Posterior vena cava (tissue), 2 donors: ENCODE measurements around the gene GALR1. TPM values are rescaled to one million over a fixed set of nuclear protein-coding genes. Genes with fewer than 3 reads are reported as not detected.
"Not testable (repeated sequence)": the region's sequence is repeated elsewhere in the genome, so short reads cannot be mapped to it uniquely, and the experiment has no call there.

Experiments used
- DNase-seq: peaks from one replicate; pipeline ENCODE4 v3.0.0-alpha.2; 2020; ENCODE audit warnings: low spot score
- intact Hi-C, 2 donors: fragments of 100-400 bp; cut with DNase I; formaldehyde crosslinking; loops; one replicate each; pipeline versions ENCODE4 v1.14.1 to v1.14.2; 2022 to 2023
- total RNA-seq, 2 donors: library from RNA; stranded (reverse); fragmentation: NEBNext Ultra II Directional; extraction: Animal tissue kit (Norgen Biotek cat#: 25700); gene quantifications; one replicate each; pipeline ENCODE4 v1.2.1, GENCODE V29; 2021
- donor health status: DM: yes; HTN: yes; CAD: no.
- donor health status: DM: yes; HTN: yes; CAD: no.

GALR1 gene
- total RNA-seq, 2 donors from 2014 or later, result under 0.01 to 0.05 TPM

DNA sequence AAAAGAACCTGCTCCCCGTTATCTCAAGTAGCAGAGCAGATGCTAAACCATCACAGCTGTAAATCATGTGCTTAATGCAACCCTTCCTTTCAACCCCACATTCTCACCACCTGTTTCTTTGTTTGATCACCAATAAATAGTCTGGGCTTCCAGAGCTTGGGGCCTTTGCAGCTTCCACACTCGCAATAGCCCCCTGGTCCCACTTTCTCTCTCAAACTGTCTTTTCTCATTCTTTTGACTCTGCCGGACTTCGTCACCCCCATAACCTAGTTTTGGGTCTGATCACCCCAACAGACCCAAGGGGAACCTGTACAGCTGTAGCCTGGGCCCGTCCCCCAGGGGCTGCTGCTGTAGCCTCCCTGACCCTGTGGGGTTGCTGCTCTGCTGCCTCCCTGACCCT lies 10.4 kb upstream of the GALR1 start:
- DNase-seq, intact Hi-C loops: not testable (repeated sequence)

DNA sequence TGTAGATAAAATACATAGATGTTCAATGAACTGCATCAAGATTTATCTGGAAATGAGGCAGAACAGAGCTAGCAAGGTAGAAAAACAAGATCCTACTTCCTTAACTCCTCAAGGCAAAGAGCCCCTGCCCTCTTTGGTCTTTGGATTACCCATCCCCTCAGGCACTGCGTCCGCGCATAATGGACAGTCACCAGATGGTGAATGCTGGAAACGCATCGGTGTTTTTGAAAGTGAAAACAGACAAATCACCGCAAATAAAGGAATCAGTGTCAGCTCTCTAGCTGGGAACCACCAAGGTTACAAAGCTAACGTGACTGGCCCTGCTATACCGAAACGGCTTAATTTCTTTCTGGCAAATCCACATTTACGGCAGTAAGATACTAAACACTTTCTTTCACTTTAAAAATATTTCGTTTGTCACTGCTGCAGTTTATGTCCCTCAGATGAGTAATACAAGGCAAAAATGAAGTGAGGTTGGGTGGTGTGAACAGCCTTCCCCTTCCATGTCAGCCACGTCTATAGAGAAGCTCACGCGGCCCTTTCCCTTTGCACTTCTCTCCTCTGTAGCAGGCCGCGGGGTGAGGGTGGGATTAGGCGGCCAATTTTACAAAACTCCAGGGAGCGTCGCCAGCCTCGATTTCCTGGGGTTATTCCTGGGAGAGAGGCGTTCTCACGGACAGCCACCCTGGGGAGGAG lies 627 bp upstream of the GALR1 start:
- intact Hi-C loops, result no loop called here
- DNase-seq, result no peak

DNA sequence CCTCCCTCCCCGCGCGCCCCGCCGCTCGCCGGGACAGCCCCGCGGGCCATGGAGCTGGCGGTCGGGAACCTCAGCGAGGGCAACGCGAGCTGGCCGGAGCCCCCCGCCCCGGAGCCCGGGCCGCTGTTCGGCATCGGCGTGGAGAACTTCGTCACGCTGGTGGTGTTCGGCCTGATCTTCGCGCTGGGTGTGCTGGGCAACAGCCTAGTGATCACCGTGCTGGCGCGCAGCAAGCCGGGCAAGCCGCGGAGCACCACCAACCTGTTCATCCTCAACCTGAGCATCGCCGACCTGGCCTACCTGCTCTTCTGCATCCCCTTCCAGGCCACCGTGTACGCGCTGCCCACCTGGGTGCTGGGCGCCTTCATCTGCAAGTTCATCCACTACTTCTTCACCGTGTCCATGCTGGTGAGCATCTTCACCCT lies 865 bp downstream of the GALR1 start:
- intact Hi-C loops, result no loop called here
- DNase-seq, result no peak

DNA sequence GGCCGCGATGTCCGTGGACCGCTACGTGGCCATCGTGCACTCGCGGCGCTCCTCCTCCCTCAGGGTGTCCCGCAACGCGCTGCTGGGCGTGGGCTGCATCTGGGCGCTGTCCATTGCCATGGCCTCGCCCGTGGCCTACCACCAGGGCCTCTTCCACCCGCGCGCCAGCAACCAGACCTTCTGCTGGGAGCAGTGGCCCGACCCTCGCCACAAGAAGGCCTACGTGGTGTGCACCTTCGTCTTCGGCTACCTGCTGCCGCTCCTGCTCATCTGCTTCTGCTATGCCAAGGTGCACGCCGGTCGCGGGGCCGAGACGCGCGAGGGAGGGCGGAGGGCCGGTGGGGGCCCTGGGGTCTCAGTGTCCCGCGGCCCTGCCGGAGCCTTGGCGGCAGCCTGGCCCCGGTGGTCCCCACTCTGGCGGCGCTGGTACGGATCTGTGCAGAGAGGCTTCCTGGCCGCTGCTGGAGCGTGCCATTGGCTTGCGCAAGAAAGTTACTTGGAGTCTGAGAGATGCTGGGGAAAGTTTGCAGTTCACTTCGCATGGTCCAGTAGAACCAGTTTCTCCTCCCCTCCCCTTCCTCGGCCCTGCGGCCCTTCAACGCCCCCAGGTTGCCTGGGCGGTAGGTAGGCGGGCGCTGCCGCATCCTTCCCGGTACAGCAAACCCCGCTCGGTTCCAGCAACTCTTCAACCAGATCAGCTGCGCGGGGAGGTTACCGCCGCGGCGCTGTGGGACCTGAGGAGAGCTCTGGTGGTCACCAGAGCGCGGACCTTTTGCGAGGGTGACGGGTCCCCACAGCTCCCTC lies 1.5 kb downstream of the GALR1 start:
- intact Hi-C loops, result no loop called here
- DNase-seq, result no peak

DNA sequence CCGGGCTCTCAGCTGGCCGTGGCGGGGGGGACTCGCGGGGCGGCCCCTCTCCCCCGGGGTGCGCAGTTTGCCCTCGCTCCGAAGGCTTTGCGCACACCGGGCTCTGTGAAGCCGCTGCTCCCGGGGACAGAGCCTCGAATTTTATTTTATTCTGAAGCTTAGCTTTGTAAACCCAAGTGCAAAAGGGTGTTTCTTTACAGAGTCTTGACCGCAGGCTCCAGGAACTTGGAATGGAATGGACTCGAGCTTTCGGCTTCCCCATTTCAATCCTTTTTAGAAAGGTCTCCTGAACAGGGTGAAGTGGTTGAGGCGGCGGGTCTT lies 2.0 kb downstream of the GALR1 start:
- intact Hi-C loops, result no loop called here

DNA sequence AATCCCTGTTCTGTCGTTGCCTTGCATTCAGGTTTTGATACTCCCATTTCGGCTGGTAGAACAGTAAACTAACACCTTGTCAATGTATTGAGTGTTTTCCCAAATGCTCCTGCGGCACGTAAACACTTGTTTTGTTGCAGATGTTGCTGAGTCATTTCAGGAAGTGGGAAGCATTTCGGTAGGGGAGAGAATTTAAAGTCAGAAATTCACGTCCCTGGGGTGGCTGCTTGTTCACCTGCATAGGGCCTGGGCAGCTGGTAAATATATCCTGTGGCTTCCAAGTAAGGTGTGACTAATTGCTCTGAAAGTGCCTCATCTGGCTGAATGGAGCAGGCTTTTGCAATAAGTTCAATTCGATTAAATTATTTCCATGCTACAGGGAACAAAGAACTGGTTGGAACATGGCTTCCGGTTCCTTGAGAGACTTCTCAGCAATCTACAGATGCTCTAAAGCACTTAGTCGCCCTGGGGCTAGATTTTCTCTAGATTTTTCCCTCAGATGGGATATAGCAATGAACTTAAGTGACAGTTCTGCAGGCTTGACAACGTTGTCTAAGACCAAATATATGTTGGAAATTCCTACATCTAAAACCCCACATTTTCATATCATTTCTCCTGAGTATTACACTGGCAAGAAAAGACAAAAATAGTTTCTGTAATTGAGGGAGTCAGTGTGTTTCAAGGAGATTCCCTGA lies 5.2 kb downstream of the GALR1 start:
- no peak for DNase-seq
- intact Hi-C loops, result no loop called here

More for the DNA sequence above, 2.0 kb downstream of the GALR1 start:
- no peak for DNase-seq

DNA sequence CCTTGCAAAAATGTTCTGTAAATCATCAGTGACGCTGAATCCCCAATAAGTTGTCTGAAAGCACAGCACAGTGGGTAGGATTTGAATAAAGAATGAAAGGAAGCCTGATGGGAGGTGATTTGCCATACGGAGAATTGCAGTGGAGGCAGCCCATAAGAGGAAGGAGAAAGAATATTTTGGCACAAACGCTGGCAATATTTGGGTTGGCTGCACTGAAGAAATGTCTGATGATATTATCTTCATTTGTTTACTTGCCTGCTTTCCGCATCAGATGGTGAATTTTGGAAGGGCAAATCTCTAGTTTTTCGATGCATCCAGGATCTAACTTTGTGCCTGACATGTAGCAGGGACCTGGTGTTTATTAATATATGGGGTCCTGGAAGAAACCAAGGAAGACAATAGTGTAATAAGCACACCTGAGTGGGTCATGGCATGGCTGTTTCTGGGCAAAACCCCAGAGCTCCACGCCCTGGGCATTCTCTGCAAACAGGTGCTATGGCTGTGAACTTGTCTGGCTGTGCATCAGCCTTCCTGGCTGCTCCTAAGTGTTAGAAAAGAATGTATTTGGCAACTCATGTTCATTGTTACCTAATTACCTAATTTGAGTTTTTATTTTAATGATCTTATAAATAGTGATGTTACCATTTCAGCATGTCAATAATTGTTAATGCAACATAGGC lies 5.9 kb downstream of the GALR1 start:
- no peak for DNase-seq
- intact Hi-C loops, result no loop called here

DNA sequence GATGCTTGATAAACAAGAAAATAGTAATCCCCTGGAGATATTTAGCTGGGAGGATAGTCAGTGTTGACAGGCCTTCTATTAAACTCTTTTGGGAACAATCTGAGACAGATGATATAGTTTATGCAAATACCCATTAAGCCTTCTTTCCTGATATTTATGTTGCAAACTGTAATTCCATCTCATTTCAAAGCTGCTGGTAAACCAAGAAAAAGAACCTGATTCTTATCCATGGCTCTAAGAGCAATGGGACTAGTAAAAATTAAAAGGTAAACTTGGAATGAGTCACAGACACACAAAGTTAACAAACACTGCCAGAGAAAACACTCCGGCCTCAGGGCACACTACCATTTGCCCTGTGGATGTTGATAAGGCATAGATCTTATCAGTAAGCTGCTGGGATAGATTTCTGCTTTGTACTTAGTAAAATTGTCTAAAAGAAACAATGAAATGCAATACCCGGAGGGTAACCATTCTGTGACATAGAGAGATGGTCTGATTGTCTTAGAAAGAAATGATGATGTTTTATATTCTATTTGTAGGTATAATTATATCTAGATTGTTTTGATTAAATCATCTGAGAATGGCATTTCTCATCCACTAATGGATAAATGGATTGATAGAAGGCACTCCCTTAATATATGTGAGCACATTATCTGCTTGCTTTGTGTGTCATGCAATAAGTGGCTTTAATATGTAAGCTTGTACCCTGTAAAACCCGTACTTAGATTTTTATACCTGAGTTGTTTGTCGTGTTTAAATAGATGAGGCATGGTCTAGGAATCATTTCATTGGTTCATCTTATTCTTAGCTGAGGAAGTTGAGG lies 13.2 kb downstream of the GALR1 start:
- intact Hi-C loops, result no loop called here
- no peak for DNase-seq

DNA sequence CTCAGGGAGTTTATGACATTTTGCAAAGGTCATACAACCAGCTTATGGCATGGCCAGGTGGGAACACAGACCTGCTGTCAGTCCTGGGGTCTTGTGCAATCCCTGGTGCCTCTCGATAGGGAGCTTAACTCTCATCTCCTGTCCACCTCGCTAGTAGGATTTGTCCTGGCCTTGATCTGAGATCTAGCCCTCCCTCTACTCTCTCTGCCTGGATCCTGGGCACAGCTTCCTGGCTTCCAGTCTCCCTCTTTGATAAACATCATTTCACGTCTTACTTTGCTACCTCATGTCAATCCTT lies 13.8 kb downstream of the GALR1 start:
- DNase-seq, result no peak
- intact Hi-C loops, result no loop called here

DNA sequence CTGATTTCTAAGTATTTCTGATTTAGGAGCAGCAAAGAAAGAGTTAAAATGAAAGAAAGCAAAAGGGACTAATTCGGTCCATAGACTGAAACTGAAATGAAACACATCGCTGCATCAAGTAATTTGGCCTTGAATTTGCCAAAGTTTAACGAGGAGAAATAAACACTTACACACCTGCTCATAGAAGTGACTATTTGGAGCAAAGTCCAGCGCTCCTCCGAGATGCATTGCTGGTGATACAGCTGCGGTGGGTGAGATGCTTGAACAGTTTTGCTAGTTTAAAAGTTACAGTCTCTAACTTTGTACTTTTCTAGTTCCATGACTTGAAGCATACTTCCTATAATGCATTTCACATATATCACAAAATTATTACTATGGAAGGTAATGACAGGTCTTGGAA lies 18.3 kb downstream of the GALR1 start:
- intact Hi-C loops, result no loop called here
- no peak for DNase-seq

DNA sequence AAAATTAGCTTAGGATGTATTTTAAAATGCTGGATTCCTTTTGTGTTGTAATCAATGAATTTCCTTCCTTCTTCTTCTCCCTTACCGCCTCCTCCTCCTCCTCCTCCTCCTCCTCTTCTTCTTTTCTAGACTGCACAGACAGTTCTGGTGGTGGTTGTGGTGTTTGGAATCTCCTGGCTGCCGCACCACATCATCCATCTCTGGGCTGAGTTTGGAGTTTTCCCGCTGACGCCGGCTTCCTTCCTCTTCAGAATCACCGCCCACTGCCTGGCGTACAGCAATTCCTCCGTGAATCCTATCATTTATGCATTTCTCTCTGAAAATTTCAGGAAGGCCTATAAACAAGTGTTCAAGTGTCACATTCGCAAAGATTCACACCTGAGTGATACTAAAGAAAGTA lies 18.8 kb downstream of the GALR1 start:
- intact Hi-C loops, result no loop called here
- DNase-seq, result no peak

DNA sequence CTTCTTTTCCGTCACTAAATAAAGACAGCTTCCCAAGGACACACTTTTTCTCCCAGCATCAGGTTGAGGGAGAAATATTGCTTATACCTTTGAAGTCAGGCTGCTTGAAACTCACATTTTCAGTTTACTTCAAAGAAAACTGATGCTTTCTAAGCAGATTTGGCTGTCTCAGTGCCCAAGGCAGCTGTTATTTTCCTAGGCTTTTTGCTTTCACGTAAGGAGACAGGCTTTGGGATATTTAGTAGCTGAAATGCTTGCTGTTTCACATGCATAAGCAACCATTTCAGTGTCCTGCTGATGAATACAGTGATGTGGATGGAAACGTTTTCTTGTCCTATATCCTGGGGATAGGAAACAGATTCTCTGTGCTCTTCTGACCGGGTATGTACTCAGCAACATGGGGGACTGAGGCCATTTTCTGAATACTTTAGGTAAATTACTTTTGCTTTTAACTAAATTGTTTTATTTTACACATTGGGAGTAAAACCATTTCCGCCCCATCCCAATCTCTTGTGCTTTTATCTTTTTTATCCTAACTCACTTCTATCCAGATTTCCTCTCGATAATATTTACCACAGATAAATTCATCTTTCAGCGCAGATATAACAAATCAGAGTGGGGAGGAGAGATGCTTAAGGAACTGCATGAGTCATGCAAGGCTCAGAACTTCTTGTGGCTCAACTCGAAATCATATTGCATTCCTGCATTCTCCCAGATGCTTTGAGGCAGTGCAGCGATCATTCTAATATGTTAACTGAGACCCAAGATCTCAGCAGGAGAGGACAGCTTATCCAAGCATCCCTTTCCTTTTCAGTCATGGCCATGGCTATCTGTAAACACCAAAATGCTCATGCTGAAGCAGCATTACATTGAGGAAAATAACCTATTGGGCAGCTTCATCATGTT lies 22.2 kb downstream of the GALR1 start:
- intact Hi-C loops, result no loop called here
- no peak for DNase-seq

DNA sequence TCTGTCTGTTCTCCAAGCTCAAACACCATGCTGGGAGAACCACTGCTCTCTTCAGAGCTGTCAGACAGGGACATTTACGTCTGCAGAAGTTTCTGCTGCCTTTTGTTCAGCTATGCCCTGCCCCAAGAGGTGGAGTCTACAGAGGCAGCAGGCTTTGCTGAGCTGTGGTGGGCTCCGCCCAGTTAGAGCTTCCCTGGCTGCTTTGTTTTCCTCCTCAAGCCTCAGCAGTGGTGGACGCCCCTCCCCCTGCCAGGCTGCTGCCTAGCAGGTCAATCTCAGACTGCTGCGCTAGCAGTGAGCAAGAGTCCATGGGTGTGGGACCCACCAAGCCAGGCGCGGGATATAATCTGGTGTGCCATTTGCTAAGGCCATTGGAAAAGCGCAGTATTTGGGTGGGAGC lies 41.2 kb downstream of the GALR1 start:
- DNase-seq, intact Hi-C loops: not testable (repeated sequence)

DNA sequence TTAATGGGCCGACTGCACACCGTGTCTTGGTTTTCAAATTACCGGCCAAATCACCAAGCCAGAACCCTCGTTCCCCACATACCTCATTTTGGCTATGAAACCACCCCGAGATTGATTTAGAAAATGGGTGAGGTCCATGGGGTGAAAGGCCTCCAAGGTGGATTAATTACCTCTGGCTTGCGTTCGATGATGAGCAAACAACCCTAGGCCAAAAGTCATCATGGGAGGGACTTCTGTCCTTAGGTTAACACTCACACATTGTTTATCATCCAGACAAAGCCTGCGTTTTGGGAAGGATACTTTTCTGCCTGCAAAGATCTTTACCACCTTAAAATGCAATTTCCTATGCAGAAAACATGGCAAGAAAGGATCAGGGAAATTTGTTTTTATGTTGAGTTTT lies 48.5 kb downstream of the GALR1 start:
- no peak for DNase-seq
- intact Hi-C loops, result no loop called here

DNA sequence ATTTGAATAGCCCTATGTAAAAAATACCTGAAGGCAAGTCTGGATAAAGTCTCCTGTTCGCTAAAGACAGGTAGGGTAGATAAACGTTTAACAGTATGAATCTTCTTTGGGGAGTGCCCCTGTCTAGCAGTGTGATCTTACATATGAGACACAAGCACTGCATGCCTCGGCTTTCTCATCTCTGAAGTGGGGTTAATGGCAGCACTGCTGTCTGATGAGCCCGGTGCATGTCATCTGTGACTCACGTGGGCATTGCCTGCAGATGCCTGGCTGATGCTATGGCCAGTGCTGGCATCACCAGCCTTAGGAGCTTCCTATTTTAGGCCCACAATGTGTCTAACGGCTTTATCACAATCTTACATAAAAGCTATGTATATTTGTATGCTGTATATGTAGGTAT lies 50.1 kb downstream of the GALR1 start:
- intact Hi-C loops, result no loop called here
- DNase-seq, result no peak

DNA sequence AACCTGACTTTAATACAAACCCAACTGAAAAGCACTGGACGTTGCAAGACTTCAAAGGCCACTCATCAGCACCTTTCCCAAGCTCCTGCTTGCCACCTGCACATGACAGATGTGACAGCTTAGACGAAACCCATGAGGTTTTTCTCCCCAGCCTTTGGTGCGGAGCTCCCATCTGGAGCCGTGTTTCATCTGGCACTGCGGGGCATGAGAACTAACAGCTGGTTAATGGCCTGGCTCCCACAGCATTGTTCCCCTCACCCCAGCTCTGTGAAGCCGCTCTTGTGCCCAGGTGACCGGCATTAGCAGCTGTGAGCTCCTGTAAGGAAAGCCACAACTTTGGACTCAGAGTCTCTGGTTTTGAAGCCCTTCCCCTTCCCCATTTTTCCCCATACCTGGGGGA lies 50.9 kb downstream of the GALR1 start:
- no peak for DNase-seq
- intact Hi-C loops, result no loop called here

DNA sequence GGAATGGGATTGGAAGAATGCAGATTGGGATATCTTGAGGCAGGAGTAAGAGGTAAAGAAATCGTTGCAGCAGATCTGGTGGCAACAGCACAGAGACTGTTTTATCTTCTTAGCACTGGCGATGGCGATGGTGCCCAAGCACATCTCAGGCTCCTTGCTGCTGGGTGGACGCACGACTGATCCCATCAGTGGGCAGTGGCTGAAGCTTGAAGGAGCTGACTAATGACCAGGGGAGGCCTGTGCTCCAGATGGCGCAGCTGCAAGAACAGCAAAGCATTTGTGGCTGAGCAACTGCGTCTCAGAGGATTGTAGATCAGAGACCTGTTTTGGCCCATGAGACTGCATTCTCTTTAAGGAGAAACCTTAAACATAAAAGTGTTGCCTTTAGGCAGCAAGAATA lies 54.6 kb downstream of the GALR1 start:
- intact Hi-C loops, result no loop called here
- no peak for DNase-seq

DNA sequence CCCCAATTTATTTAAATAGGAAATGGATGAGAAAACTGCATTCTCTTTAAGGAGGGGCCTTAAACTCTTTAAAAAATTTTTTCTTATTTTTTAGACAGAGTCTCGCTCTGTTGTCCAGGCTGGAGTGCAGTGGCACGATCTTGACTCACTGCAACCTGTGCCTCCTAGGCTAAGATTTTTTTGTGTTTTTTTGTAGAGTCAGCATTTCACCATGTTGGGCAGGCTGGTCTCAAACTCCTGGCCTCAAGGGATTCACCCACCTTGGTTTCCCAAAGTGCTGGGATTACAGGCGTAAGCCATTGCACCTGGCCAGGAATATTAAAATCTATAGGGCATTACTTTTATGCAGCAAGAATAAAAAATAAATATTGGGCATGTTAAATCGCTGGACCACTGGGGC lies 56.0 kb downstream of the GALR1 start:
- intact Hi-C loops, result no loop called here
- no peak for DNase-seq
